HEK293 (cell line): ENCODE results near the gene RTF2.

ENCODE experiments used
- CTCF ChIA-PET: fragments of 350-600 bp; formaldehyde crosslinking; extraction: SDS; loops from one replicate; lab custom pipeline; 2021; ENCODE audit warnings: antibody characterized with exemption; lab: Yijun Ruan, JAX
- POLR2A ChIA-PET: fragments of 300-600 bp; formaldehyde crosslinking; extraction: SDS; loops from one replicate; lab custom pipeline; 2020; ENCODE audit warnings: antibody characterized with exemption, inconsistent platforms; lab: Yijun Ruan, JAX
- H3K27ac ChIP-seq: fragments of 200-500 bp; sonication (Bioruptor generic); 2 replicates; pipeline ENCODE4 v1.5.1; 2014; ENCODE audit warnings: low read depth, low read length, control low read depth, inconsistent platforms; ENCODE audit errors: extremely low read depth
- H3K36me3 ChIP-seq, 2 experiments: fragments of 200-500 bp in 1 of 2; sonication (Bioruptor generic) in 1 of 2; 1 replicate in 1 of 2; 2 replicates in 1 of 2; pipeline ENCODE4 v1.5.1; 2014 to 2017; ENCODE audit warnings: inconsistent platforms in 2 of 2, low read length in 2 of 2; ENCODE audit not compliant: control insufficient read depth in 2 of 2, insufficient read depth in 1 of 2
- H3K4me1 ChIP-seq: fragments of 200-500 bp; sonication (Bioruptor generic); 2 replicates; pipeline ENCODE4 v1.5.1; 2014; ENCODE audit warnings: mild to moderate bottlenecking, low read length, inconsistent platforms; ENCODE audit not compliant: control insufficient read depth, insufficient read depth
- H3K4me3 ChIP-seq: 2 replicates; pipeline ENCODE4 v1.5.1; 2011; ENCODE audit warnings: low read depth, mild to moderate bottlenecking, control low read depth, low read length, moderate library complexity
- H3K9me3 ChIP-seq: fragments of 200-500 bp; sonication (Bioruptor generic); 2 replicates; pipeline ENCODE4 v1.5.1; 2014; ENCODE audit warnings: low read depth, low read length, inconsistent platforms; ENCODE audit not compliant: control insufficient read depth, insufficient read depth
- FEZF1 ChIP-seq: fragments of 450-650 bp; formaldehyde crosslinking; IDR thresholded peaks from 2 replicates; pipeline ENCODE4 v1.5.1; 2016; ENCODE audit warnings: missing biosample characterization, missing genetic modification characterization
- GLIS1 ChIP-seq: fragments of 450-650 bp; formaldehyde crosslinking; IDR thresholded peaks from 2 replicates; pipeline ENCODE4 v1.5.1; 2016; ENCODE audit warnings: missing biosample characterization, missing genetic modification characterization
- OSR2 ChIP-seq: fragments of 450-650 bp; formaldehyde crosslinking; IDR thresholded peaks from 2 replicates; pipeline ENCODE4 v1.5.1; 2016; ENCODE audit warnings: missing biosample characterization, missing genetic modification characterization
- SALL2 ChIP-seq: fragments of 450-650 bp; formaldehyde crosslinking; IDR thresholded peaks from 2 replicates; pipeline ENCODE4 v1.5.0; 2017; ENCODE audit warnings: missing biosample characterization, mild to moderate bottlenecking, missing genetic modification characterization, borderline replicate concordance
- SCRT1 ChIP-seq: fragments of 450-650 bp; formaldehyde crosslinking; IDR thresholded peaks from 2 replicates; pipeline ENCODE4 v1.5.1; 2016; ENCODE audit warnings: missing biosample characterization, missing genetic modification characterization, borderline replicate concordance
- SP3 ChIP-seq: fragments of 450-650 bp; formaldehyde crosslinking; IDR thresholded peaks from 2 replicates; pipeline ENCODE4 v1.5.1; 2016; ENCODE audit warnings: missing biosample characterization, missing genetic modification characterization
- TCF7L2 ChIP-seq: IDR thresholded peaks from 2 replicates; pipeline ENCODE4 v1.6.1; 2011; ENCODE audit warnings: low read depth, mild to moderate bottlenecking, inconsistent platforms, low read length, moderate library complexity, borderline replicate concordance
- YY1 ChIP-seq: fragments of 450-650 bp; formaldehyde crosslinking; IDR thresholded peaks from 2 replicates; pipeline ENCODE4 v1.5.1; 2018; ENCODE audit warnings: missing biosample characterization, missing genetic modification characterization
- ZBTB6 ChIP-seq: fragments of 450-650 bp; formaldehyde crosslinking; IDR thresholded peaks from 2 replicates; pipeline ENCODE4 v1.5.1; 2017; ENCODE audit warnings: missing biosample characterization, missing genetic modification characterization
- ZFHX2 ChIP-seq: fragments of 450-650 bp; formaldehyde crosslinking; conservative IDR thresholded peaks from 2 replicates; pipeline ENCODE4 v1.5.1; 2016; ENCODE audit warnings: missing biosample characterization, missing genetic modification characterization
- ZNF184 ChIP-seq: fragments of 450-650 bp; IDR thresholded peaks from 2 replicates; pipeline ENCODE4 v1.5.1; 2018; ENCODE audit warnings: missing biosample characterization, mild to moderate bottlenecking, missing genetic modification characterization
- ZNF221 ChIP-seq: fragments of 450-650 bp; formaldehyde crosslinking; IDR thresholded peaks from 2 replicates; pipeline ENCODE4 v1.5.1; 2017; ENCODE audit warnings: missing biosample characterization, missing genetic modification characterization, borderline replicate concordance
- ZNF24 ChIP-seq: fragments of 450-650 bp; formaldehyde crosslinking; IDR thresholded peaks from 2 replicates; pipeline ENCODE4 v1.5.1; 2016; ENCODE audit warnings: missing biosample characterization, missing genetic modification characterization
- ZNF274 ChIP-seq, 2 experiments: fragments of 200-500 bp in 1 of 2; fragments of 450-650 bp in 1 of 2; sonication (Bioruptor generic) in 1 of 2; formaldehyde crosslinking in 1 of 2; IDR thresholded peaks; 2 replicates each; pipeline versions ENCODE4 v1.5.1 to v1.6.1; 2014 to 2016; ENCODE audit warnings: borderline replicate concordance in 1 of 2, inconsistent platforms in 1 of 2, low read length in 1 of 2, missing biosample characterization in 1 of 2, missing genetic modification characterization in 1 of 2
- ZNF341 ChIP-seq: fragments of 450-650 bp; formaldehyde crosslinking; IDR thresholded peaks from 2 replicates; pipeline ENCODE4; 2016; ENCODE audit warnings: low read depth, missing biosample characterization, missing genetic modification characterization
- ZNF366 ChIP-seq: fragments of 450-650 bp; formaldehyde crosslinking; conservative IDR thresholded peaks from 2 replicates; pipeline ENCODE4 v1.5.1; 2016; ENCODE audit warnings: missing biosample characterization, missing genetic modification characterization
- ZNF416 ChIP-seq: fragments of 450-650 bp; formaldehyde crosslinking; IDR thresholded peaks from 2 replicates; pipeline ENCODE4 v1.5.1; 2016; ENCODE audit warnings: missing biosample characterization, missing genetic modification characterization
- ZNF560 ChIP-seq: fragments of 450-650 bp; formaldehyde crosslinking; IDR thresholded peaks from 2 replicates; pipeline ENCODE4 v1.5.1; 2017; ENCODE audit warnings: missing biosample characterization, missing genetic modification characterization, borderline replicate concordance
- ZNF624 ChIP-seq: fragments of 450-650 bp; formaldehyde crosslinking; IDR thresholded peaks from 2 replicates; pipeline ENCODE4 v1.5.1; 2017; ENCODE audit warnings: missing biosample characterization, missing genetic modification characterization
- ZNF639 ChIP-seq: fragments of 450-650 bp; formaldehyde crosslinking; IDR thresholded peaks from 2 replicates; pipeline ENCODE4 v1.5.1; 2016; ENCODE audit warnings: missing biosample characterization, missing genetic modification characterization
- ZNF654 ChIP-seq: fragments of 450-650 bp; formaldehyde crosslinking; IDR thresholded peaks from 2 replicates; pipeline ENCODE4 v1.5.1; 2016; ENCODE audit warnings: low read depth, missing biosample characterization, missing genetic modification characterization
- ZNF660 ChIP-seq: fragments of 450-650 bp; IDR thresholded peaks from 2 replicates; pipeline ENCODE4 v1.5.1; 2018; ENCODE audit warnings: missing biosample characterization, mild to moderate bottlenecking, missing genetic modification characterization
- ZNF776 ChIP-seq: fragments of 450-650 bp; formaldehyde crosslinking; IDR thresholded peaks from 2 replicates; pipeline ENCODE4 v1.5.0; 2017; ENCODE audit warnings: missing biosample characterization, missing genetic modification characterization, borderline replicate concordance
- ZNF777 ChIP-seq: fragments of 450-650 bp; formaldehyde crosslinking; IDR thresholded peaks from 2 replicates; pipeline ENCODE4 v1.5.1; 2017; ENCODE audit warnings: missing biosample characterization, missing genetic modification characterization, borderline replicate concordance
- ZNF785 ChIP-seq: fragments of 450-650 bp; formaldehyde crosslinking; IDR thresholded peaks from 2 replicates; pipeline ENCODE4 v1.5.1; 2016; ENCODE audit warnings: missing biosample characterization, missing genetic modification characterization

RTF2 gene

GRCh38 chr20:56426026-56426425 is 42.4 kb upstream of the RTF2 start:
- CTCF ChIA-PET, result no interaction called here
- H3K4me1 ChIP-seq, result no peaks in the 10 kb centered on the region
- no peak overlapping the region for H3K4me3 ChIP-seq
- no peaks in the 10 kb centered on the region for H3K36me3 ChIP-seq
- TF ChIP-seq ZNF639 (tag by site-specific recombination) (no peak), ZNF341 (tag by site-specific recombination) (no peak), ZNF274 (IDR thresholded peaks at IDR 0.05; ENCODE audit: low read length) (no peak), ZNF274 (tag by site-specific recombination; IDR thresholded peaks at IDR 0.05; ENCODE audit: borderline replicate concordance) (no peak), TCF7L2 (no peak), ZNF416 (tag by site-specific recombination) (no peak), SP3 (no peak), OSR2 (no peak), ZNF184 (tag by site-specific recombination) (no peak), ZNF660 (no peak)
- TF ChIP-seq, all 188 proteins: peak for 0
- POLR2A ChIA-PET, result no interaction called here
- Histone ChIP-seq H3K9me3 (no peaks in the 10 kb centered on the region), H3K27ac (no peak overlapping the region)

- H3K4me3 ChIP-seq, result no peak overlapping the region
- no peaks in the 10 kb centered on the region for H3K9me3 ChIP-seq
- no peak overlapping the region for H3K27ac ChIP-seq
- POLR2A ChIA-PET, result no interaction called here
- H3K36me3 ChIP-seq, result no peaks in the 10 kb centered on the region
- no peak for TF ChIP-seq ZNF785 (tag by site-specific recombination)
- no peak for TF ChIP-seq ZNF366 (tag by site-specific recombination)
- no peak for TF ChIP-seq SCRT1 (tag by site-specific recombination)
- no peak for TF ChIP-seq ZNF776 (tag by site-specific recombination)
- no peak for TF ChIP-seq YY1 (tag by site-specific recombination)
- no peak for TF ChIP-seq ZNF624
- TF ChIP-seq SALL2 (tag by site-specific recombination), result no peak
- no peak for TF ChIP-seq SP3
- no peak for TF ChIP-seq ZFHX2
- no peak for TF ChIP-seq FEZF1 (tag by site-specific recombination)
- no peak for TF ChIP-seq ZNF221 (tag by site-specific recombination)
- no peak for TF ChIP-seq ZNF777
- no peak for TF ChIP-seq GLIS1 (tag by site-specific recombination)
- TF ChIP-seq, all 188 proteins: peak for 0
- no peaks in the 10 kb centered on the region for H3K4me1 ChIP-seq
- CTCF ChIA-PET, result no interaction called here
Observed at GRCh38 chr20:56426926-56427325, 41.5 kb upstream of the RTF2 start.

GRCh38 chr20:56427797-56428196 is 40.6 kb upstream of the RTF2 start:
- Histone ChIP-seq H3K36me3 (no peaks in the 10 kb centered on the region), H3K9me3 (no peaks in the 10 kb centered on the region), H3K27ac (no peak overlapping the region), H3K4me3 (no peak overlapping the region), H3K4me1 (no peaks in the 10 kb centered on the region)
- ChIA-PET POLR2A (no interaction called here), CTCF (interaction anchor here (0.6 to 0.7 kb wide), 2 partner anchors 10 kb away, joined by 3 to 6 read pairs; no protein-coding TSS in a partner anchor)
- TF ChIP-seq ZBTB6 (tag by site-specific recombination) (no peak), ZNF560 (tag by site-specific recombination) (no peak), ZNF24 (tag by site-specific recombination) (no peak), ZNF416 (tag by site-specific recombination) (no peak), ZNF654 (no peak)
